HG03159 (cell line): ENCODE results near the gene MCF2L.
"Not testable (repeated sequence)": the region's sequence is repeated elsewhere in the genome, so short reads cannot be mapped to it uniquely, and the experiment has no call there.

Experiments used
- ATAC-seq: cut with Tn5 transposase; IDR thresholded peaks from one replicate; pipeline ENCODE4 v1.9.1; 2021; ENCODE audit warnings: mild to moderate bottlenecking, moderate library complexity; ENCODE audit not compliant: unreplicated experiment

Gene MCF2L

GRCh38 chr13:112968910-112969691 lies at the start of gene MCF2L:
TSS of gene MCF2L (plus strand) at chr13:112969214. CDS start at chr13:112969380, 166 bp downstream.
- ATAC-seq: no peak

GRCh38 chr13:112923962-112924361 lies 45.1 kb upstream of the MCF2L start:
- no peak for ATAC-seq

GRCh38 chr13:112924365-112924764 lies 44.6 kb upstream of the MCF2L start:
- ATAC-seq: no peak

GRCh38 chr13:112926003-112926402 lies 43.0 kb upstream of the MCF2L start:
- no peak for ATAC-seq

- ATAC-seq: no peak
Observed at GRCh38 chr13:112926993-112927392, 42.0 kb upstream of the MCF2L start.

GRCh38 chr13:112928020-112928971 lies 40.7 kb upstream of the MCF2L start:
- no peak for ATAC-seq

GRCh38 chr13:112928972-112929782 lies 39.8 kb upstream of the MCF2L start:
- no peak for ATAC-seq

GRCh38 chr13:112929783-112930055 lies 39.3 kb upstream of the MCF2L start:
- no peak for ATAC-seq

- ATAC-seq: no peak
Observed at GRCh38 chr13:112930192-112930591, 38.8 kb upstream of the MCF2L start.

- peak; percentile 87 for ATAC-seq
Observed at GRCh38 chr13:112931028-112931934, 37.7 kb upstream of the MCF2L start.

- no peak for ATAC-seq
Observed at GRCh38 chr13:112932971-112933370, 36.0 kb upstream of the MCF2L start.

GRCh38 chr13:112933649-112934048 lies 35.4 kb upstream of the MCF2L start:
- no peak for ATAC-seq

GRCh38 chr13:112934078-112934477 lies 34.9 kb upstream of the MCF2L start:
- no peak for ATAC-seq

GRCh38 chr13:112938680-112939079 lies 30.3 kb upstream of the MCF2L start:
- no peak for ATAC-seq

GRCh38 chr13:112940236-112940635 lies 28.8 kb upstream of the MCF2L start:
- ATAC-seq: no peak

- ATAC-seq: no peak
Observed at GRCh38 chr13:112941349-112941748, 27.7 kb upstream of the MCF2L start.

GRCh38 chr13:112941765-112942164 lies 27.2 kb upstream of the MCF2L start:
- ATAC-seq: not testable (repeated sequence)

GRCh38 chr13:112942689-112943308 lies 26.2 kb upstream of the MCF2L start:
- peak; percentile 98 for ATAC-seq

- peak; percentile 39 for ATAC-seq
Observed at GRCh38 chr13:112943309-112944125, 25.5 kb upstream of the MCF2L start.
